Mucosa of descending colon (tissue), 3 donors: ENCODE measurements around the gene RAC3. TPM values are rescaled to one million over a fixed set of nuclear protein-coding genes. Genes with fewer than 3 reads are reported as not detected.

Source experiments
- ATAC-seq: fragments of 200-7000 bp; cut with Tn5 transposase; one replicate; pipeline ENCODE4 v1.9.1; 2020; ENCODE audit warnings: mild to moderate bottlenecking, moderate library complexity
- DNase-seq, 3 donors: peaks; one replicate each; pipeline ENCODE4 v3.0.0-alpha.2; 2020
- H3K36me3 ChIP-seq: fragments of 200-600 bp; one replicate; pipeline ENCODE4 v1.8.0; 2021; ENCODE audit warnings: low read depth, mild to moderate bottlenecking
- H3K4me1 ChIP-seq: fragments of 200-600 bp; one replicate; pipeline ENCODE4 v1.8.0; 2021; ENCODE audit warnings: low read depth, mild to moderate bottlenecking
- H3K4me3 ChIP-seq: fragments of 200-600 bp; one replicate; pipeline ENCODE4 v1.8.0; 2021; ENCODE audit warnings: mild to moderate bottlenecking
- H3K9me3 ChIP-seq: fragments of 200-600 bp; one replicate; pipeline ENCODE4 v1.8.0; 2021; ENCODE audit warnings: mild to moderate bottlenecking
- CTCF ChIP-seq: fragments of 200-600 bp; IDR thresholded peaks from one replicate; pipeline ENCODE4 v1.8.0; 2022; ENCODE audit warnings: antibody characterized with exemption, mild to moderate bottlenecking
- intact Hi-C, 2 donors: fragments of 100-400 bp; cut with DNase I in 1 of 2; cut with micrococcal nuclease in 1 of 2; formaldehyde crosslinking; loops; one replicate each; pipeline versions ENCODE4 v1.11.0 to v1.11.1; 2022; cut with DNase I, micrococcal nuclease
- total RNA-seq, 3 donors: library from RNA; stranded (reverse); fragmentation: NEBNext Ultra II Directional in 2 of 3; extraction: Animal tissue kit (Norgen Biotek cat#: 25700) in 2 of 3; gene quantifications; one replicate each; pipeline versions ENCODE4 v1.2.1 to v1.2.4, GENCODE V29; 2021 to 2023
- donor health status: DM: no; HTN: no; CAD: no; lungs with moderate emphysema.
- donor health status: DM: no; HTN: no; CAD: no.
- donor health status: DM: no; HTN: yes; CAD: no.

Gene RAC3
- total RNA-seq, 3 donors from 2014 or later: 3.4 to 6.2 (median 4.2) TPM

GRCh38 chr17:82078433-82078832 is 47.0 kb downstream of the RAC3 start:
- no peak for ATAC-seq
- intact Hi-C loops: no loop called here
- Histone ChIP-seq H3K36me3 (peaks cover 14% of the 10 kb centered on the region), H3K4me3 (no peak overlapping the region), H3K9me3 (no peaks in the 10 kb centered on the region), H3K4me1 (no peaks in the 10 kb centered on the region)
- no peak for DNase-seq
- no peak for TF ChIP-seq CTCF

- no peaks in the 10 kb centered on the region for H3K4me1 ChIP-seq
- DNase-seq: no peak
- intact Hi-C loops: no loop called here
- no peak for ATAC-seq
- H3K9me3 ChIP-seq: no peaks in the 10 kb centered on the region
- peaks cover 15% of the 10 kb centered on the region for H3K36me3 ChIP-seq
- no peak for TF ChIP-seq CTCF
- no peak overlapping the region for H3K4me3 ChIP-seq
Observed at GRCh38 chr17:82079001-82079677, 47.7 kb downstream of the RAC3 start.

- no peak for TF ChIP-seq CTCF
- Histone ChIP-seq H3K9me3 (no peaks in the 10 kb centered on the region), H3K4me1 (no peaks in the 10 kb centered on the region), H3K36me3 (peaks cover 15% of the 10 kb centered on the region), H3K4me3 (no peak overlapping the region)
- DNase-seq: no peak
- ATAC-seq: no peak
- intact Hi-C loops: no loop called here
Observed at GRCh38 chr17:82080048-82080788, 48.7 kb downstream of the RAC3 start.

- DNase-seq (no peak), ATAC-seq (no peak)
- intact Hi-C loops: no loop called here
- no peak for TF ChIP-seq CTCF
- Histone ChIP-seq H3K36me3 (peaks cover 17% of the 10 kb centered on the region), H3K4me1 (no peaks in the 10 kb centered on the region), H3K4me3 (no peak overlapping the region), H3K9me3 (no peaks in the 10 kb centered on the region)
Observed at GRCh38 chr17:82080789-82081464, 49.4 kb downstream of the RAC3 start.

GRCh38 chr17:82081546-82081945 is 50.1 kb downstream of the RAC3 start:
- H3K4me3 ChIP-seq: no peak overlapping the region
- no peak for TF ChIP-seq CTCF
- H3K4me1 ChIP-seq: no peaks in the 10 kb centered on the region
- peaks cover 20% of the 10 kb centered on the region for H3K36me3 ChIP-seq
- DNase-seq (no peak), ATAC-seq (no peak)
- intact Hi-C loops: no loop called here
- no peaks in the 10 kb centered on the region for H3K9me3 ChIP-seq
